CD1c-positive myeloid dendritic cell (primary cell): Measurements from ENCODE around the gene PRR5.

Experiments used
- DNase-seq: peaks from one replicate; pipeline ENCODE4 v3.0.0-alpha.2; 2016; ENCODE audit errors: extremely low spot score

The PRR5 gene

GRCh38 chr22:44714703-44715350 lies 12.8 kb downstream of the PRR5 start:
- DNase-seq: no peak

DNA sequence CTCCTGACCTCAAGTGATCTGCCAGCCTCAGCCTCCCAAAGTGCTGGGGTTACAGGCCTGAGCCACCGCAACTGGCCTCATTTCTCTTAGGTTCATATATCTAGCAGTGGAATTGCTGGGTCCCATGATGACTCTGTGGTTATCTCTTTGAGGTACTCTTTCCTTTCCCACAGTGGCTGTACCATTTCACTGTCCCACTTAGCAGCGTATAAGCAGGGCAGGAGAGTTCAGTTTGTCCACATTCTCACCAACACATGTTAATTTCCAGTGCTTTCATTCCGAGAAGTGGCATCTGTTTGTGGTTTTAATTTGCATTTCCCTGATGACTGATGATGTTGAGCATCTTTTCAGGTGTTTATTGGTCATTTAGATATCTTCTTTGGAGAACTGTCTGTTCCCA lies 16.4 kb downstream of the PRR5 start:
- DNase-seq: no peak

DNA sequence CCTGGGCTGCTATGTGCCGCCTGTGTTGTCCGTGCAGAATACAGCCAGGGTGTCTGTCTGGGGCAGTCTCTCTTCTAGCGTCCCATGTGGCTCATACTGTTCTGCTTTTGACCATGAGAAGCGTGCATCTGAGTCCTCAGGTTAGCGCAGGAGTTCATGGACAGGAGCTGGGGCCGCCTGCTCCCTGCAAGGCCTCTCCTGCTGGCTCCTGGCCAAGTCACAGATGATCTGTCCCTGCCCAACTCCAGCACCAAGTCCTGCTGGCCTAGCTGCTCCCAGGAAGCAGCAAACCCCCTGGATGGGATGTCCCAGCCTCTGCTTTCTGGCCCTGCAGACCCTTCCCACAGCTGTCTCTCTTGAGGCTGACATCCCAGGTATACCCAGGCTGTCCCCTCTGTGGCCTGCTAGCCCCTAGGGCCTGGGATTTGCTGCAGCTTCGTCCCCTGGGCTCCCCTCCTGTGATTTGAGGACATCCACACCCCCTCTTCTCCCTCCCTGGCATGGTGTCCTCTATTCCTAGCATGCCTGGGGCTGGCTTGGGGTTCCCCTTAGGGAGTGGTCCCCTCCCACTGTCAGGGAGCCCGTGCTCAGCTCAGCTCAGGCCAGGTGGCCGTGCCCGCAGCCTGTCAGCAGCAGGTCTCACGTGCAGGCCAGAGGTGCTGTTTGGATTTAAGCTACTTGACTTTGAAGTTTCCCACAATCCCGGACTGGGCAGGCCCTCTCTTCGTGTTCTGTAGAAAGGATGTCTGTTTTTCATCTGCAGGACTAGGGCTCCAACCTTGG lies 17.8 kb downstream of the PRR5 start:
- no peak for DNase-seq

DNA sequence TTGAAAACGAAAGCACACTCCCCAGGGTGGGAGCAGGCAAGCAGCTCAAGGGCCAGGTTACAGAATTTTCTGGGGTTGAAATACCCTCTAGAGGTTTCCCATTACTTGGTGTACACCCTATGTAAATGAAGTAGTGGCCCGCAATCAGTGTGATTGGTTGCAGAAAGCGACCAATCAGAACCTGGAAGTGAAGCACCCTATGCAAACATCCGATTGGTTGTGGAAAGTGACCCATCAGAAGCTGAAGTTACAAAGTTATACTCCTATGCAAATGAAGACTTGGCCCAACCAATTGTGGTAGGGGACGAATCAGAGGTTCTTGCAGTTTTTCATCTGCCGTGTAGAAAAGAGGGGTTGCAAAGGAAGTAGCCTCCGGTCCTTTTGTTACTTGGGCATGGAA lies 19.2 kb downstream of the PRR5 start:
- no peak for DNase-seq

DNA sequence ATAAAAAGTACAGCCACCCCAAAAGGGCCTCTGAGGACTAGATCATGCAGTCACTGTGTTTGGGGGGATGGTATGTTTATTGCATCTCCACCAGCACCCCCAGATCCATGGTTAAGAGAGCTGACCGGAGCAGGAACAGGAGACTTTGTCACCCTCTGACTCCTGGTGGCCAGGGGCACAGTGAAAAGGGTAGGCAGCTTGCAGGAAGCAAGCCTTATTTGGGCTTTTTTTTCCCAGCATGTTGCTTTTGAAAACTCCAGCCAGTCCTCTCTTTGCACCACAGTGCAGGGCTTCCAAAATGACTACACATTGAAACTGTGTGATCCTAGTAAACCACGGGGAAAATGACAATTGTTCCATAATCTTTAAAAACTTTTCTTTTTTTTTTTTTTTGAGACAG lies 20.6 kb downstream of the PRR5 start:
- DNase-seq: no peak

DNA sequence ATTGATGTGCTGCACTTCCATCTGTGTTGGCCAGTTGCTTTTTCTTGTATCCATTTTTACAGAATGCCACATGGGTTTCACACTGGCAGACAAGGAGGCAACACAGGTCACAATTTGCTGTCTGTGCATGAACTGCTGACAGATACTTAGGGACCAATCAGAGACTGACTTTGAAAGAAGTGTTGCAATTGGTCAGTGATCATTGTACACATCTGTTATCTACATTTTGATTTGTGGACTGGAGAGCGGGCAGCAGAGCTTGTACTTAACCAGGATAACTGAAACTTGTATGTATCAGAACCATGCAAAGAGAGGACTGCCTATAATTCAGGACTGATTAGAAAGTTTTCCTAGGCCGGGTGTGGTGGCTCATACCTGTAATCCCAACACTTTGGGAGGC lies 21.8 kb downstream of the PRR5 start:
- peak; percentile 14 for DNase-seq

DNA sequence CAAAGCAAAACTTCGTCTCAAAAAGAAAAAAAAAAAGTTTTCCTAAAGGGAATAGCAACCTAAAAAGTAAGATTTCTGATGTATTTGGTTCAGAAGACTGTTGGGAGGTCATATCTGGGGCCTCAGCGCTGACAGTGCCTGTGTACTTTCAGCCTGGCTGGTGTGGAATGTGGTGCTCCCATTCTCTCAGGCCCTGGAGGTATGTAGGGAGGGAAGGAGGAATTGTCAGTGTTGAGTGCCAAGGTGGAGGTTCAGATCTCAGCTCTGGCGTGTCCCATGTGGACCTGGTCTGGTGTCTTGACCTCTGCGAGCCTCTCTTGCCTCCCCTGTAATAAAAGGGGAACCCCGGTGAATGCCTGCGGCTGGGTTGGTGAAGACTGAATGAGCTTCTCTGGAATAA lies 22.4 kb downstream of the PRR5 start:
- DNase-seq: no peak

DNA sequence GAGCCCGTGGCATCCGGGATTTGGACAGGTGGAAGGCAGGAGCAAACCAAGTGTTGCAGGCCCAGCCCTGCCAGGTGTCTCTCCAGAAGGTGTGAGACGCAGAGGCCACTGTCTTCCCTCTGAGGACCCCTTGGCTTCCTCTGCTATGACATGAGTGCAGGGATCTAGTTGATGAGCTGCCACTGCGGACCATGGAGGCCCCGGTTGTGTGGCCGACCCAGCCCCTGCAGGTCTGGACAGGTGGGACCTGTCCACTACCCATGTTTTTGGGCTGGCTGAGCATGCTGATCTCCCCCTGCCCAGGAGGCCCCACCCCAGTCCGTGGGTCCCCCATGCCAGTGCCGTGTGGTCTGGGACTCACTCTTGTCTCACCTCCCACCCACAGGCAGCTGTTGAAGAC lies 22.9 kb downstream of the PRR5 start:
- no peak for DNase-seq

GRCh38 chr22:44726439-44726838 lies 24.4 kb downstream of the PRR5 start:
- DNase-seq: no peak

GRCh38 chr22:44727148-44727547 lies 25.1 kb downstream of the PRR5 start:
- DNase-seq: no peak

- no peak for DNase-seq
These were observed 25.7 kb downstream of the PRR5 start for GRCh38 chr22:44727709-44728108.

GRCh38 chr22:44728761-44729324 lies 26.8 kb downstream of the PRR5 start:
- DNase-seq: no peak

- peak; percentile 76 for DNase-seq
These were observed 27.5 kb downstream of the PRR5 start for GRCh38 chr22:44729391-44730021.

DNA sequence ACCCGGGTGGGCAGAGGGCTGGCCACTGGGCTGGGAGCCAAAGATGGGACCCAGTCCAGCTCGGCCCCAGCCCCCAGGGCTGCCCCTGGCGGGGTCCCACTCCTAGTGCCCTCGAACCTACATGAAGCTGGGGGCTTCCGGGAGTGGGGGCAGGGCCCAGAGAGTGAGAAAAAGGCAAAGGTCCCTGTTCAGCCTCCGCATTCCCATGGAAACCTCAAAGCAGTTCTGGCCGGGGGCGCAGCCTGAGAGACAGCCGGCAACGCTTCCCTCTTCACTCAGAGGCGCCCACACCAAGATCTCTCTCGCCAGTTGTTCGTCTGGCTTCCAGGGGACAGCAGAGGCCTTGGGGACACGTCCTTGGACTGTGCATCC lies 28.0 kb downstream of the PRR5 start:
- peak; percentile 9 for DNase-seq

- DNase-seq: no peak
These were observed 28.7 kb downstream of the PRR5 start for GRCh38 chr22:44730490-44731356.

- no peak for DNase-seq
These were observed 29.5 kb downstream of the PRR5 start for GRCh38 chr22:44731357-44731970.

GRCh38 chr22:44732017-44732561 lies 30.1 kb downstream of the PRR5 start:
- no peak for DNase-seq

- no peak for DNase-seq
These were observed 30.7 kb downstream of the PRR5 start for GRCh38 chr22:44732661-44733060.

- DNase-seq: no peak
These were observed 31.6 kb downstream of the PRR5 start for GRCh38 chr22:44733426-44734106.

DNA sequence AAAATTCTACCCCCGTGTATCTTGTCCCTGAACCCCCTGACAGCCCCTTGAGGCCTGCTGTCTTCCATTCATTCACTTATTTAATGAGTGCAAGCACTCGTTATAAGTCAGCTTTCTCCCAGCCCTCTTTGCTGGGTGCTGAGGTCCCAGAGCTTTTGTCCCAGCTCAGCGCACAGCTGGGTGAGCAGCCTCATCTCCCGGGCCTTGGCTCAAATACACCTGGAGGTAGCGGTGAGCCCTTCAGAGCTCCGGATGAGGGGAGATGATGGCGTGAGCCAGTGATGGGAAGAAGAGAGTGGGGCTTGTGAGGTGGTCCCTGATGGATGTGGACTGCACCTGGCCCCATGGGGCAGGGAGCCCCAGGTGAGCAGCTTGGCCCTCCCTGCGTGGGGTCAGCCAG lies 32.3 kb downstream of the PRR5 start:
- DNase-seq: no peak
